Natural killer cell (primary cell): ENCODE results near the gene KCP. TPM values are rescaled to one million over a fixed set of nuclear protein-coding genes. Genes with fewer than 3 reads are reported as not detected.

ENCODE experiments used
- ATAC-seq, 3 donors: fragments of 150-1000 bp in 2 of 3; fragments of 200-7000 bp in 1 of 3; cut with Tn5 transposase; 1 replicate in 1 of 3; 2 replicates in 2 of 3; pipeline ENCODE4 v1.10.0; 2021; ENCODE audit warnings: mild to moderate bottlenecking in 2 of 3, moderate library complexity in 2 of 3
- DNase-seq, 2 donors: peaks; one replicate each; pipeline versions ENCODE4 v3.0.0 to v3.0.0-alpha.2; 2013 to 2021; ENCODE audit warnings: mixed read lengths in 1 of 2
- H3K27ac ChIP-seq: one replicate; pipeline ENCODE4 v1.5.1; 2013; ENCODE audit warnings: mild to moderate bottlenecking, low read length
- H3K27me3 ChIP-seq: one replicate; pipeline ENCODE4 v1.6.1; 2013; ENCODE audit warnings: low read length; ENCODE audit not compliant: control insufficient read depth, insufficient read depth
- H3K36me3 ChIP-seq: one replicate; pipeline ENCODE4 v1.6.1; 2013; ENCODE audit warnings: low read length; ENCODE audit not compliant: control insufficient read depth, insufficient read depth
- H3K4me1 ChIP-seq: one replicate; pipeline ENCODE4 v1.6.1; 2013; ENCODE audit warnings: low read length; ENCODE audit not compliant: control insufficient read depth, insufficient read depth
- H3K4me3 ChIP-seq: one replicate; pipeline ENCODE4 v1.5.1; 2013; ENCODE audit warnings: low read length
- H3K9me3 ChIP-seq: one replicate; pipeline ENCODE4 v1.6.1; 2013; ENCODE audit warnings: low read length; ENCODE audit not compliant: control insufficient read depth, insufficient read depth
- H3K27ac Mint-ChIP-seq, 2 donors: one replicate each; pipeline ENCODE4 v1.8.0; 2022; ENCODE audit warnings: mild to moderate bottlenecking in 2 of 2, mixed read lengths in 2 of 2, moderate library complexity in 1 of 2
- H3K27me3 Mint-ChIP-seq, 2 donors: one replicate each; pipeline ENCODE4 v1.8.0; 2022; ENCODE audit warnings: low read depth in 2 of 2, mixed read lengths in 2 of 2
- H3K36me3 Mint-ChIP-seq: one replicate; pipeline ENCODE4 v1.8.0; 2022; ENCODE audit warnings: mixed read lengths
- H3K4me1 Mint-ChIP-seq, 2 donors: one replicate each; pipeline ENCODE4 v1.8.0; 2022; ENCODE audit warnings: mixed read lengths in 2 of 2
- H3K4me3 Mint-ChIP-seq: one replicate; pipeline ENCODE4 v1.8.0; 2022; ENCODE audit warnings: mild to moderate bottlenecking, moderate library complexity, mixed read lengths
- H3K9me3 Mint-ChIP-seq, 2 donors: one replicate each; pipeline ENCODE4 v1.8.0; 2022; ENCODE audit warnings: mixed read lengths in 2 of 2
- CTCF ChIP-seq: fragments of 200-600 bp; IDR thresholded peaks from one replicate; pipeline ENCODE4 v1.8.0; 2022; ENCODE audit warnings: antibody characterized with exemption
- WGBS: methylation state at CpG from one replicate; pipeline ENCODE4 v1.1.7; 2013; ENCODE audit warnings: missing lambda C conversion rate; ENCODE audit not compliant: insufficient coverage; 5-methylcytosine and 5-hydroxymethylcytosine counted together
- intact Hi-C: fragments of 100-400 bp; cut with micrococcal nuclease; formaldehyde crosslinking; loops from one replicate; pipeline ENCODE4 v1.14.2; 2022
- total RNA-seq, 4 donors: library from RNA; stranded (reverse); fragments of 120-200 nt in 1 of 4; gene quantifications; one replicate each; pipeline versions ENCODE4 v1.2.3 to v1.2.4, GENCODE V29; 2013 to 2022

KCP gene
- total RNA-seq, 3 donors from 2014 or later (not counting 1 experiment from before 2014, with no cell fraction given) = 0.49 to 0.95 TPM; not detected in 1

GRCh38 chr7:128887169-128888038, 23.1 kb downstream of the KCP start:
- intact Hi-C loops = no loop called here
- Histone ChIP-seq H3K27me3 (peaks cover 12% of the 10 kb centered on the region), H3K4me3 (no peak overlapping the region), H3K27ac (no peak overlapping the region), H3K4me1 (peaks cover 4% of the 10 kb centered on the region), H3K36me3 (no peaks in the 10 kb centered on the region), H3K9me3 (no peaks in the 10 kb centered on the region)
- DNase-seq (no peak), ATAC-seq (no peak)
- Mint-ChIP-seq H3K9me3 (no peaks in the 10 kb centered on the region), H3K4me1 (no peaks in the 10 kb centered on the region), H3K27me3 (peaks cover 0 to 6% of the 10 kb centered on the region in 2 donors), H3K36me3 (no peaks in the 10 kb centered on the region), H3K4me3 (no peak overlapping the region), H3K27ac (no peak overlapping the region)
- TF ChIP-seq CTCF = no peak
- WGBS = 92% methylated on average over 7 of the region's 7 CpGs

DNA sequence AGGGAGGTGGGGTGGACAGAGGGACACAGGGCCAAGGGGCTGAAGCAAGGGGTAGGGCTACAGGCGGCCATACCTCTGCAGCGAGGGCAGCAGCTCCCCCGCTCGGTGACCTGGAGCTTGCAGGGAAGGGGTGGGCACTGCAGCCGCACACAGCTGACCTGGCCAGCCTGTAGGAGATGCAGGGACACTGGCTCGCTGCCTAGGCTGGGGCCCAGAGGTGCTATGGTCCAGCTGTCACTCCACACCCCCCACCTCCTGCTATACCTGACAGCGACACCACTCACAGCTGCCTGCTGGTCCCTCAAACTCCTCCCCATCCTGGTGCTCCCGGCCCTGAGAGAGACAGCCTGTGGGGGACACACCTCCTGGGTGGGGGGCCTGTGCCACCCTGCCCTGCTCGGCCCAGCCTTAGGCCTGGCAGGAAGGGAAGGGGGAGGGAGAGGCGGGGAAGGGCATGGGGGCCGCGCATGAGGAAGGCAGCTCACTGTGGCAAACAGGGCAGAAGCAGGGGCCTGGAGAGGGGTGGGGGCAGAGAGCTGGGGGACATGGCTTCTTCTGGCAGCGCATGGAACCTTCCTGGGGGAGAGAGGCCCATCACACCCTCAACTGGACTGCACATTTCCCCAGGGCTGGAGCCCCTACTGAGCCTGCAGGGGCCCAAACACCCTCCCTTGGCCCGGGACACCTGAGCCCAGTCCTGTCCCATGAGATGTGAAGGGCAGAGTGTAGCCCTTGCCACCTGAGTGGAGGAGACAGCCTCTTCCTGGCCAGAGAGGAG, 23.9 kb downstream of the KCP start:
- intact Hi-C loops = no loop called here
- no peak for ATAC-seq
- no peak for DNase-seq
- no peak for TF ChIP-seq CTCF
- H3K27ac ChIP-seq = no peak overlapping the region
- Mint-ChIP-seq H3K36me3 (no peaks in the 10 kb centered on the region), H3K27me3 (peaks cover 0 to 6% of the 10 kb centered on the region in 2 donors), H3K9me3 (no peaks in the 10 kb centered on the region), H3K4me1 (no peaks in the 10 kb centered on the region), H3K27ac (no peak overlapping the region), H3K4me3 (no peak overlapping the region)
- H3K9me3 ChIP-seq = no peaks in the 10 kb centered on the region
- H3K4me3 ChIP-seq = no peak overlapping the region
- H3K36me3 ChIP-seq = no peaks in the 10 kb centered on the region
- H3K27me3 ChIP-seq = peaks cover 9% of the 10 kb centered on the region
- WGBS = 62% methylated on average over 14 of the region's 14 CpGs
- peaks cover 4% of the 10 kb centered on the region for H3K4me1 ChIP-seq

GRCh38 chr7:128885370-128886187, 24.9 kb downstream of the KCP start:
- peaks cover 0 to 6% of the 10 kb centered on the region in 2 donors for H3K27me3 Mint-ChIP-seq
- ATAC-seq (no peak), DNase-seq (no peak)
- no peak overlapping the region for H3K4me3 ChIP-seq
- no peaks in the 10 kb centered on the region for H3K9me3 Mint-ChIP-seq
- H3K36me3 ChIP-seq = no peaks in the 10 kb centered on the region
- H3K9me3 ChIP-seq = no peaks in the 10 kb centered on the region
- no peaks in the 10 kb centered on the region for H3K4me1 ChIP-seq
- WGBS = 90% methylated on average over 9 of the region's 10 CpGs
- H3K4me1 Mint-ChIP-seq = no peaks in the 10 kb centered on the region
- no peak overlapping the region for H3K27ac ChIP-seq
- intact Hi-C loops = no loop called here
- no peak overlapping the region for H3K27ac Mint-ChIP-seq
- peaks cover 5% of the 10 kb centered on the region for H3K27me3 ChIP-seq
- H3K36me3 Mint-ChIP-seq = no peaks in the 10 kb centered on the region
- TF ChIP-seq CTCF = no peak
- H3K4me3 Mint-ChIP-seq = no peak overlapping the region
